ENCODE data around the gene AIP.

The AIP gene

DNA sequence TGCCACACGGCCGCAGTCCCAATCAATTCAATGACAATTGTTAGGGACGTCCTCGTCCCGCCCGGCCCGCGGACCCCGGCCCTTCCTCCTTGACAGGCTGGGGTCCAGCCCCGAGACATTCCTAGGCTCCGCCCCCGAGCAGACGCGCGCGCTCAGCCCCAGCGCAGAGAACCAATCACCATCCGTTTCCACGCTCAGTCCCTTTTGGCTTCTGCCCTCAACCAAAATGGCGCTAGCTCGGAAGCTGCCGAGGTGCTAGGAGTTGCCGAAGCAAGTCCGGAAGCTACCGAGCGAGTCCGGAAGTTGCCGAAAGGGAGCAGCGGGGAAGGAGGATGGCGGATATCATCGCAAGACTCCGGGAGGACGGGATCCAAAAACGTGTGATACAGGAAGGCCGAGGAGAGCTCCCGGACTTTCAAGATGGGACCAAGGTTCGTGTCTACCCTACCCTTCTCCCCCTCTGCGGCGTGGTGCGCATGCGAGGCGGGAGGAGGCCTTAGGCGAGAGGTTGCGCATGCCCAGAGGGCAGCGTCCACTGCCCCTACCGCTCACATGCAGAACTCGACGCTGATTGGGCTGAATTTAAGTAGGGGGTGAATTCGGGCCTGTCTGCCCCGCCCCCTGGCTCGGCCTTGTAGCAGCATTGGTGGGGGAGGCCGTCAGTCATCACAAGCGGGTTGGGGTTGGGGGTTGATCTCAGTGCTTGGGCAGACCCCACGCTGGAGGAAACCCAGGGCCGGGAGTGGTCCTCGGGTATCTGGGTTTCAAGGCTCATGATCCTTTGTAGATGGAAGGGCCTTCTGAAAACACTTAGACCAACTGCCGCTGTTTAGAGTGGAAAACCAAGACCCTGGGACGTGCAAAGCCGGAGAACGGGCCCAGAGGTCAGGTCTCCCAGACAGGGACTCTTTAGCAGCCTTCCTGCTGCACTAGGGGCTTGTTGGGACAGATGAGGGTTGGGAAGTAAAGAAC is at the start of gene AIP:
Gene AIP (plus strand): TSS at position 200 of the 972 bp plus-strand sequence. CDS start 133 bp downstream, at position 333.
- DNase-seq (ENCODE audit: insufficient read length, low spot score), result peak; percentile 100
- FAIRE-seq, result peak; percentile 96

DNA sequence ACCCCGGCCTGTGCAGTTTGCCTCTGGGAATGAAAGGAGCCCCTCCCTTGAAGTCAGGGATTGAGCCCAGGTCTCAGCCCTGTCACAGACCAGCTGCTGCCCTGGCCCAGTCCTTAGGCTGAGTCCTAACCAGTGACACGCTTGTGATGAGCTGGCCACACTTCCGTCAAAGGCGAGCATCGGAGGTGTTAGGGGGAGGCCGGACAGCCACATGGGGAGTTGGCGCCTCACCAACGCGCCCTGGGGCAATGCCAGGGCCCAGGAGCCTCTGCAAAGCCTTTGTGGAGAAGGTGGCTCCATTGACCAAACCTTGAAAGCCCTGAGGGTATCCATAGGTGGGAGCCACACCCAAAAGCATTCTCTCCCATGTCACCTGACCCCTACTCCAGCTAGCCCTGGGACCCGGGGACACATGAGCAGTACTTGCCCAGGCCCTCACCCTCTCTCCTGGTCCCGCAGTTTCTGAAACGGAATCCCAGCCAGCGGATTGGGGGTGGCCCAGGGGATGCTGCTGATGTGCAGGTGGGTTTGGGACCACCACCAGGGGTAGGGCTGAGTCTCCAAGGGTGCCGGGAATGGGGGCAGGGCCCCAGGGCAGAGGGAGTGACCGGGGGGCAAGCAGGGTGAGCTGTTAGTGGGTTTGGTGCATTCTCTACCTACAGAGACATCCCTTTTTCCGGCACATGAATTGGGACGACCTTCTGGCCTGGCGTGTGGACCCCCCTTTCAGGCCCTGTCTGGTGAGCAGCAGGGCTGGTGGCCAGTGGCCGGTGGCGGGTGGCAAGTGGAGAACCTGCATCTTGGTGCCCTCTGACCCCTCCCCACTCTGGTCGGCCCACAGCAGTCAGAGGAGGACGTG is 49.1 kb upstream of the AIP start:
- DNase-seq (ENCODE audit: insufficient read length, low spot score) (no peak), FAIRE-seq (peak; percentile 57)

DNA sequence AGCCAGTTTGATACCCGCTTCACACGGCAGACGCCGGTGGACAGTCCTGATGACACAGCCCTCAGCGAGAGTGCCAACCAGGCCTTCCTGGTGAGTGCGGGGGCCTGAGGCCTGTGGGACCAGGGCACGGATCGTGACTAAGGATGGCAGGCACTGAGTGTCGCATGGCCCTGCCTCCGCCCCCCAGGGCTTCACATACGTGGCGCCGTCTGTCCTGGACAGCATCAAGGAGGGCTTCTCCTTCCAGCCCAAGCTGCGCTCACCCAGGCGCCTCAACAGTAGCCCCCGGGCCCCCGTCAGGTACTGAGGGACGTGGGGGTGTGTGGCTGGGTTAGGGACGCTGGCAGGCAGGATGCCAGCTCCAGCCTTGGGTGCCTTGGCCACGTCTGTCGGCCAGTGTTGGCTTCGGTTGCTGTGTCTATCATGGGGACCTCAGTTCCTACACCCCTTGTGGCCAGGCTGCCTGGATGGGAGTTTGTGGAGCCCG is 48.4 kb upstream of the AIP start:
- FAIRE-seq, result peak; percentile 63

GRCh38 chr11:67435031-67435726 is 47.6 kb upstream of the AIP start:
- no peak for DNase-seq (ENCODE audit: insufficient read length, low spot score)
- no peak for FAIRE-seq

More for the DNA sequence above, 48.4 kb upstream of the AIP start:
- no peak for DNase-seq (ENCODE audit: insufficient read length, low spot score)

GRCh38 chr11:67435727-67436458 is 46.9 kb upstream of the AIP start:
- DNase-seq (ENCODE audit: insufficient read length, low spot score) (no peak), FAIRE-seq (peak; percentile 68)

DNA sequence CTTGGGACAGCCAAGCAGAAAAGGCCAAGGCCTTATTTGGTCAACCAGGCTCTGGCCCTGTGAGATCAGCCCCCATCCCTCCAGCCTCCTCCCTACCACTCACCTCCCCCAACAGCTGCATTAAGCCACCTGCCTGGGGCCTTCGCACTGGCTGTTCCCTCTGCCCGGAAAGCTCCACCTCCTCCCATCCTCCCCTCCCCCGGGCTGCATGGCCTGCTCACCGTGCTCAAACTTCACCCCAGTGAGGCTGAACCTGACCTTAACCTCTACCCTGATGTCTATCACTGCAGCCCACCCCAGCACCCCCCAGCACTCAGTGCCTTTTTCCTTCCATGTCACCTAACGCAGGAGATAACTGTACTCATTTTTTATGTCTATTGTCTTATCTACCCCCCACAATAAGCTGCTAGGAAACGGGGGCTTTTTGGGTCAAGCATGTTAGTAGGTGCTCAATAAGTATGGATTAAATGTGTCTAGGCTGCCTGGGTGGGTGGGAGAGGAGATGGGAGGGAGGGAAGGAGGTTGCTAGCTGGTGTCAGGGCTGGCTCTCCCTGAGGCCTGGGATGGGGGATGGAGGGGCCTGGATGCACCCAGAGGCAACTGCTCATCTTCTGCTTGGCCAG is 46.3 kb upstream of the AIP start:
- no peak for DNase-seq (ENCODE audit: insufficient read length, low spot score)
- peak; percentile 71 for FAIRE-seq

DNA sequence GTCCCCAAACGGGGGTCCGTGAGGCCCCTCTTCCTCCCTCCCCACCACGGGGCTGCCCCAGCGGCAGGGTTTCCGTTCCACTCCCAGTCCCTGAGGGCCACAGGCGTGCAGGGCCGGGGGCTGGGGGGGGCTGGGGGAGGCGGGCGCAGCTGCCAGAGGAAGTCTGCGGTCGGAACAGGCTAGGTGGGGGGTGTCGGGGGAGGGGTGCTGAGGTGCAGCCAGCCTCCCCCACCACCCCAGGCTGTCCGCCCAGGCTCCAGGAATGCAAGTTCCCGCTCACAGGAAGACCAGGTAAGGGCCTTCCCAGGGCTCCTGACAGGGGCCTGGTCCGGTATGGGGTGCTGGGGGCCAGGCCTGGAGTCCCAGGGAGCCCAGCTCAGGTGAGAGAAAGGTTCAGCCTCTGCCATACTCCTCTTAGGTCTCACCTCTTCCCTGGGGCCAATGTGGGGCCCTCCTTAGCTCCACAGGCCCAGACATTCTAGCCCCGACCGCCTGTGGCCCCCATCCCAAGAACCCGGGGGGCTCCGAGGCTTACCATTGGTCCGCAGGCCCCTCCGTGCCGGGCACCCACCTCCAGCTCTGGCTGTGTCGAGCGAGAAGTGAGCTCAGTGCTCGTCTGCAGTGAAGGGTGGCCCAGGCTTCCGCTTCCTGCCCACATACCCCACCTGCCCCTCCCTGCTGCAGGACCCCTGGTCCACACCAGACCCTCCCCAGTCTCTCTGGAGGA is 45.6 kb upstream of the AIP start, which contains the start of gene PTPRCAP:
Gene PTPRCAP (minus strand): TSS at position 601 of the 727 bp plus-strand sequence. CDS start 63 bp downstream, at position 538.
- FAIRE-seq, result no peak

GRCh38 chr11:67437809-67438157 is 45.0 kb upstream of the AIP start:
- DNase-seq (ENCODE audit: insufficient read length, low spot score), result no peak
- no peak for FAIRE-seq

More for the DNA sequence above, 45.6 kb upstream of the AIP start, which contains the start of gene PTPRCAP:
- no peak for DNase-seq (ENCODE audit: insufficient read length, low spot score)

DNA sequence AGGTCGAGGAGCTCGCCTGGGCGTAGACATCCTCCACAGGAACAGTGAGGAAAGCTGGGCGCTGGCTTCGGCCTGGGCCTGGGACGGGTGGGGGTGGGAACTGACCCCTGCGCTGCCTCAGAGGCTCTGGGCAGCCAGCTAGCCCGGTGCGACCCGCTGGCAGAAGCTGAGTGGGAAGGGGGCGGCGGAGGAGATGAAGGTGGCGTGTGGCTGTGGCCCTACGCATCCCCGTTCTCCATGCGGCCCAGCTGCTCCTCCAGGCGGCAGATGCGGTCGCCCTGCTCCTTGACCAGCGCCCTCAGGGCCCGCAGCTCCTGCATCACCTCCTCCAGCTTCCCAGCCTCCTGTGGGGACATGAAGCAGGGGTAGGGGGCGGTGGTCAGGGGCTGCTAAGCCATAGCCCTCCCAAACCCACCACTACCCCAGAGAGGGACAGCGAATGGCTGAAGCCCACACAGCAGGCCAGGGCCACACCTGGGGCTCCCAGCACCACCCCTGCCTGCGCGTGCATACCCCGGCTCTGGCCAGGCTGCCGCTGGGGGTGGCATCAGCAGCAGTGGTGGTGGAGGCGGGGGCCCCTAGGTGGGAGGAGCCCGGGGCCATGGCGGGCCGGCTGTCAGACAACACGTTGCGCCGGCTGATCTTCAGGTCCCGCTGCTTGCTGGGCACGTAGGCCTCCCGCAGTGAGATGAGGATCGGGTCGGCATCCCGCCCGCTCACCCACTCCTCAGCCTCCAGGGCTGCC is 44.5 kb upstream of the AIP start:
- DNase-seq (ENCODE audit: insufficient read length, low spot score) (no peak), FAIRE-seq (no peak)

DNA sequence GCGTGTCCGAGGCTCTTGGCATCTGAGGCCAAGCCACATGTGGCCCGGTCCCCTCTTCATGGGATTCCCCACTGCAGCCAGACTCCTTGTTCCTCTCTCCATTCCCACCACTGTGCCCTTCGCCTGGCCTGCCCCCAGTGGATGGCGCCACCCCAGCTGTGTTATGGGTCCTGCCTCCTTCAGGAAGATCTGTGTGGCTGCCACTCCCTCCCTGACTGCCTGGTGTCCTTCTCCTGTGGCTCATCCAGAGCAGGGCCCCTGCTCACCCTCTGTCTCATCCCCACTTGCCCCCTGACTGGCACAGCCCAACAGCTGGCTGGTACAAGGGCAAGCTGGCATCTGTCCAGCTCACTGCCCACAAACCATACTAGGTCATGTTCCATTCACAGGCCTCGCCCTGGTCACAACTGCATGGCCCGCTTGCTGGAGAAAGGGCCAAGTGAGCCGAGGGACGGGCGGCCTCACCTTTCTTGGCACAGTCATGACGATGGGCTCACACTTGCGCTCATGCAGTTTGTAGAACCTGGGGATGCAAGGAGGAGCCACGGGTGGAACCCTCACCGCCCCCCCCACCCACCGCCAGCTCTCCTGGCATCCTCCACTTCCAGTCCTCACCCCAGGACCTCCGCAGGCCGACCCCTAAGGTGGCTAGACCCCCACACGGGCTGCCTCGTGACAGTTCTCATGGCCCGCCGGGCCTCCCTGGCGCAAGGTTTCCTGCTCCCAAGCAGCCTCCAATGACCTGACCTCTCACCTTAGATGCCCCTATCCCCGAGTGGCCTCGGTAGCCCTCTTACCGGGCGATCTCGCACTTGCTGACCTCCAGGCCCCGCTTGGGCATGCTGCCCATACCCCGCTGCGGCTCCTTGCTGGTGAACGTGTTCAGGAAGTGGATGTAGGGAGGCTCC is 43.3 kb upstream of the AIP start:
- FAIRE-seq, result peak; percentile 88
- no peak for DNase-seq (ENCODE audit: insufficient read length, low spot score)

DNA sequence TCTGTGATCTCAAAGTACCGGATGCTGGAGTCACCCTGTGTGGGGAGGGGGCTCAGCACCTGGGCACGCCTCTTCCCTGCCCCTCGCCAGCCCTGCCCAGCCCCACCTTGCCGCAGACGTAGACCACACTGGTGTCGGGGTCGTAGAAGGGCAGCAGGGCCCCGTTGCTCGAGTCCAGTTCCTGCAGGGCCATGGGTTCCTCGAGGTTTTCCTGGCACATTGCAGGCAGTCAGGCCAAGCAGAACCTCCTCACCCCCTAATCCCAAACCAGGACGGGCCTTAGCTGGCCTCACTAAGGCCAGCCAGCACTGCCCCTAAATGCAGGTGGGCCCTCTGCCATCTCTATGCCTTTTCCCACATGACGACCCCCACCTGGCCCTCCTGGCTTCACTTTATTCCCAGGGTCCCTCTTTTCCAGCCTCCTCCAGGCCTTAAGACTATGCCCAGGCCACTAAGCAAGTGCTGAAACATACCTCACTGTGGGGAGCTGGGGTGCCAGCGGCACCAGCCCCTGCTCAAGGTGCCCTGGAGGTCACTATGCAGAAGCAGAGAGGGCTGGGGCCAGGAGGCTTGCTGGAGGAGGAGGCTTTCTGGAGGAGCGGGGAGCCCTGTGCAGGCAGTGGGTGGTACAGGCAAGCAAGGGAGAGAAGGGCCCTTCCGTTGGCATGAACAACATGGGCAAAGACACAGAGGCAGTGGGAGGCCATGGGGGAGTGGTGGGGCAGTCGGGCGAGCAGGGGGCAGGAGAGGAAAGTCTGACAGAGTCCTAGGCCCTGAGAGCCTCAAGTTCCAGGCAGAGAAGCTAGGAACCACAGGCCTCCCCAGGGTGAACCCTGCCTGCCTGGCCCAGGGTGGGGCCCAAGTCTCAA is 42.4 kb upstream of the AIP start:
- no peak for FAIRE-seq
- no peak for DNase-seq (ENCODE audit: insufficient read length, low spot score)

GRCh38 chr11:67441098-67441563 is 41.7 kb upstream of the AIP start:
- DNase-seq (ENCODE audit: insufficient read length, low spot score), result no peak
- peak; percentile 81 for FAIRE-seq

DNA sequence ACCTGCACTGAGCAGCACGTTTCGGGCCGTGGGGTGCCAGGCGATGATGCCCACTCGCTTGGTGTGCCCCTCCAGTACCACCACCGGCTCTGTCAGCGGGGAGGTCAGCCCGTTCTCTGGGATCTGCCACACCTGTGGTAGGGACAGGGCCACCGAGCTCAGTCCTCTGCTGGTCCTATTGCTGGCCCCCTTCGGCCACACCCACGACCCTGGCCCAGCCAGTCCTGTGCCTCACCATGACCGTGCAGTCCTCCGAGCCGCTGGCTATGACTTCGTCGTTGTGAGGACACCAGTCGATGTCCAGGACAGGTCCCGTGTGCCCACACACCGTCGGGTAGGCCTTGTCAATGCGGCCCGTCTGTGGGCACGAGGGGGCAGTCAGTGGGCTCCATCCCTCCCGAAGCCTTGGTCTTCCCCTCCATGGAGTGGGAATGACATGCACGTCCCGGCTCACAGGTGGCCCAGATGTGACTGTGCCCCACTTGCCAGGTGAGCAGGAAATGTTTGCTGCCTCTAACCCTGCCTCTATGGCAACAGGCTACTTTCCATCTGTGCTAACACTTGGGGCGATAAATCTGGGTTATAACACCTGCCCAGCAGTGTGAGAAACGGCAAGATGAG is 41.0 kb upstream of the AIP start:
- no peak for DNase-seq (ENCODE audit: insufficient read length, low spot score)
- FAIRE-seq, result peak; percentile 90

- FAIRE-seq (no peak), DNase-seq (ENCODE audit: insufficient read length, low spot score) (no peak)
Observed at GRCh38 chr11:67442504-67443404, 40.1 kb upstream of the AIP start.

Data from HTR-8/SVneo (cell line).